GM11168 (cell line): ENCODE results near the gene GAMT.

Experiments used
- in situ Hi-C: fragments of 300-500 bp; cut with MboI; formaldehyde crosslinking; loops from one replicate; pipeline ENCODE4 v1.12.0; 2022; ENCODE audit warnings: low sequenced_read_pairs; ENCODE audit not compliant: unreplicated experiment

Gene GAMT

GRCh38 chr19:1434040-1434366 is 32.7 kb upstream of the GAMT start:
- in situ Hi-C loops, result no loop called here

GRCh38 chr19:1433119-1434039 is 32.0 kb upstream of the GAMT start:
- in situ Hi-C loops, result no loop called here

- in situ Hi-C loops, result no loop called here
These were observed 31.2 kb upstream of the GAMT start for GRCh38 chr19:1432507-1432887.

GRCh38 chr19:1431759-1432506 is 30.6 kb upstream of the GAMT start:
- in situ Hi-C loops, result no loop called here

- in situ Hi-C loops, result no loop called here
These were observed 28.9 kb upstream of the GAMT start for GRCh38 chr19:1430246-1430645.

- in situ Hi-C loops, result no loop called here
These were observed 28.4 kb upstream of the GAMT start for GRCh38 chr19:1429750-1430149.

GRCh38 chr19:1428738-1429391 is 27.5 kb upstream of the GAMT start:
- in situ Hi-C loops, result no loop called here

GRCh38 chr19:1427221-1427920 is 26.0 kb upstream of the GAMT start:
- in situ Hi-C loops, result no loop called here

- in situ Hi-C loops, result no loop called here
These were observed 25.4 kb upstream of the GAMT start for GRCh38 chr19:1426736-1427135.

- in situ Hi-C loops, result no loop called here
These were observed 24.6 kb upstream of the GAMT start for GRCh38 chr19:1425902-1426301.

- in situ Hi-C loops, result no loop called here
These were observed 23.9 kb upstream of the GAMT start for GRCh38 chr19:1425102-1425837.

GRCh38 chr19:1424192-1424955 is 23.0 kb upstream of the GAMT start:
- in situ Hi-C loops, result no loop called here

- in situ Hi-C loops, result no loop called here
These were observed 22.3 kb upstream of the GAMT start for GRCh38 chr19:1423436-1424191.

- in situ Hi-C loops, result no loop called here
These were observed 21.6 kb upstream of the GAMT start for GRCh38 chr19:1422943-1423342.

- in situ Hi-C loops, result no loop called here
These were observed 21.0 kb upstream of the GAMT start for GRCh38 chr19:1422360-1422759.

- in situ Hi-C loops, result no loop called here
These were observed 20.6 kb upstream of the GAMT start for GRCh38 chr19:1421958-1422305.

GRCh38 chr19:1421218-1421957 is 20.0 kb upstream of the GAMT start:
- in situ Hi-C loops, result no loop called here

- in situ Hi-C loops, result no loop called here
These were observed 19.2 kb upstream of the GAMT start for GRCh38 chr19:1420590-1420989.
